MCF 10A (cell line): ENCODE measurements around the gene EGFL7. TPM values are rescaled to one million over a fixed set of nuclear protein-coding genes. Genes with fewer than 3 reads are reported as not detected.

Experiments
- BruUV-seq: library from RNA; stranded (reverse); fragments of 400-500 nt; replicated peaks from 2 replicates; lab custom pipeline; 2021; lab: Mats Ljungman, UMichigan
- CTCF ChIA-PET: fragments of 300-600 bp; sonication (Branson Sonifier 250); formaldehyde crosslinking; extraction: SDS; loops from one replicate; lab custom pipeline; 2021; ENCODE audit warnings: antibody characterized with exemption, inconsistent platforms; lab: Yijun Ruan, JAX
- POLR2A ChIA-PET: fragments of 300-600, 350-650 bp; sonication (Branson Sonifier 250); formaldehyde crosslinking; extraction: SDS; loops from one replicate; lab custom pipeline; 2020; ENCODE audit warnings: antibody characterized with exemption, inconsistent platforms; lab: Yijun Ruan, JAX
- DNase-seq: peaks from one replicate; pipeline ENCODE4 v3.0.0-alpha.2; 2018; ENCODE audit not compliant: unreplicated experiment
- H3K27ac Mint-ChIP-seq: one replicate; pipeline ENCODE4 v1.8.0; 2022; ENCODE audit warnings: mild to moderate bottlenecking, low read depth, mixed read lengths; ENCODE audit not compliant: unreplicated experiment
- H3K27me3 Mint-ChIP-seq: one replicate; pipeline ENCODE4 v1.8.0; 2022; ENCODE audit warnings: mixed read lengths; ENCODE audit not compliant: insufficient read depth, unreplicated experiment
- H3K36me3 Mint-ChIP-seq: one replicate; pipeline ENCODE4 v1.8.0; 2022; ENCODE audit warnings: mild to moderate bottlenecking, moderate library complexity, mixed read lengths; ENCODE audit not compliant: insufficient read depth, unreplicated experiment
- H3K4me1 Mint-ChIP-seq: one replicate; pipeline ENCODE4 v1.8.0; 2022; ENCODE audit warnings: mixed read lengths; ENCODE audit not compliant: insufficient read depth, unreplicated experiment
- H3K4me3 Mint-ChIP-seq: one replicate; pipeline ENCODE4 v1.8.0; 2022; ENCODE audit warnings: mild to moderate bottlenecking, moderate library complexity, mixed read lengths; ENCODE audit not compliant: unreplicated experiment
- H3K9me3 Mint-ChIP-seq: one replicate; pipeline ENCODE4 v1.8.0; 2022; ENCODE audit warnings: mixed read lengths; ENCODE audit not compliant: unreplicated experiment
- intact Hi-C: fragments of 100-400 bp; cut with micrococcal nuclease; formaldehyde crosslinking; loops from 2 replicates; pipeline ENCODE4 v1.14.1; 2022
- total RNA-seq: library from RNA; stranded (reverse); gene quantifications from 2 replicates; pipeline ENCODE4 v1.2.3, GENCODE V29; 2022
- TF ChIP-seq, protein P1 (sequence below): fragments of 200-600 bp; IDR thresholded peaks from one replicate; pipeline ENCODE4 v1.8.0; 2022; ENCODE audit warnings: antibody characterized with exemption, mild to moderate bottlenecking; ENCODE audit not compliant: unreplicated experiment

EGFL7 gene
- total RNA-seq, 1 experiment from 2014 or later: 3.9 TPM

DNA sequence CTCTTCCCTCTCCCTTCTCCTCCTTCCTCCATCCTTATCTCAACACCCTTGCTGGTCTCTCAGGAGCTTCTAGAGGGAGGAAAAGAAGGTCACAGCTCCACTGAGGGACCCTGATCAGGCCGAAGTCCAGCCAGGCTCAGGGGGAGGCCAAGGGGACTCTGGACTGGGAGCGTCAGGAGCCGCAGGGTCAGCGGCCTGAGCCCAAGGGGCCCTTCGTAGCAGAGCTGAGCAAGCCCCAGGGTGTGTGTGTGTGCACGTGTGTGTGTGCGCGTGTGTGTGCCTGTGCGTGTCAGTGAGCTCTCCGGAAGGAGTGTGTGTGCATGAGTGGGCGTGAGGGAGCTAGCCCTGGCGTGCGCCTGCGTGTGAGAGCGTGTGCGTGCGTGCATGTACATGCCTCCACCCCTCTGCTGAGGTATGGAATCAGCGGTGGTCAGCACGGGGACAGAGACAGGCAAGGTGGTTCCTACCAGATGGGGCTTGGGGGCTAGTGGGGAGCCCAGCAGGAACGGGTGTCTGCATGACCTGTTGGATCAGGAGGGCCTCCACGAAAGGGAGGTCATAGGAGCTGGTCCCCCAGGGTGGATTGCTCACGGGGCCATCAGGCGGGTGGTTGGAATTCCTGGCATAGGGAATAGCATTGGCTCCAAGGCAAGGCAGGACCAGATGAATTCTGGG is 34.6 kb downstream of the EGFL7 start:
- H3K36me3 Mint-ChIP-seq: no peaks in the 10 kb centered on the region
- H3K4me1 Mint-ChIP-seq: peaks cover 25% of the 10 kb centered on the region
- ChIA-PET CTCF (interaction anchor here (1.8 kb wide), 1 partner anchor 30 kb away, joined by 5 read pairs; no protein-coding TSS in a partner anchor), POLR2A (interaction anchor here (0.7 to 1.6 kb wide), 2 partner anchors 11 to 31 kb away, joined by 3 to 4 read pairs; no protein-coding TSS in a partner anchor)
- TF ChIP-seq, protein P1, sequence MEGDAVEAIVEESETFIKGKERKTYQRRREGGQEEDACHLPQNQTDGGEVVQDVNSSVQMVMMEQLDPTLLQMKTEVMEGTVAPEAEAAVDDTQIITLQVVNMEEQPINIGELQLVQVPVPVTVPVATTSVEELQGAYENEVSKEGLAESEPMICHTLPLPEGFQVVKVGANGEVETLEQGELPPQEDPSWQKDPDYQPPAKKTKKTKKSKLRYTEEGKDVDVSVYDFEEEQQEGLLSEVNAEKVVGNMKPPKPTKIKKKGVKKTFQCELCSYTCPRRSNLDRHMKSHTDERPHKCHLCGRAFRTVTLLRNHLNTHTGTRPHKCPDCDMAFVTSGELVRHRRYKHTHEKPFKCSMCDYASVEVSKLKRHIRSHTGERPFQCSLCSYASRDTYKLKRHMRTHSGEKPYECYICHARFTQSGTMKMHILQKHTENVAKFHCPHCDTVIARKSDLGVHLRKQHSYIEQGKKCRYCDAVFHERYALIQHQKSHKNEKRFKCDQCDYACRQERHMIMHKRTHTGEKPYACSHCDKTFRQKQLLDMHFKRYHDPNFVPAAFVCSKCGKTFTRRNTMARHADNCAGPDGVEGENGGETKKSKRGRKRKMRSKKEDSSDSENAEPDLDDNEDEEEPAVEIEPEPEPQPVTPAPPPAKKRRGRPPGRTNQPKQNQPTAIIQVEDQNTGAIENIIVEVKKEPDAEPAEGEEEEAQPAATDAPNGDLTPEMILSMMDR: no peak
- no peak overlapping the region for H3K27ac Mint-ChIP-seq
- BruUV-seq: no TSS peak
- no peak for DNase-seq
- intact Hi-C loops: no loop called here
- H3K9me3 Mint-ChIP-seq: no peaks in the 10 kb centered on the region
- H3K4me3 Mint-ChIP-seq: no peak overlapping the region
- H3K27me3 Mint-ChIP-seq: no peaks in the 10 kb centered on the region

DNA sequence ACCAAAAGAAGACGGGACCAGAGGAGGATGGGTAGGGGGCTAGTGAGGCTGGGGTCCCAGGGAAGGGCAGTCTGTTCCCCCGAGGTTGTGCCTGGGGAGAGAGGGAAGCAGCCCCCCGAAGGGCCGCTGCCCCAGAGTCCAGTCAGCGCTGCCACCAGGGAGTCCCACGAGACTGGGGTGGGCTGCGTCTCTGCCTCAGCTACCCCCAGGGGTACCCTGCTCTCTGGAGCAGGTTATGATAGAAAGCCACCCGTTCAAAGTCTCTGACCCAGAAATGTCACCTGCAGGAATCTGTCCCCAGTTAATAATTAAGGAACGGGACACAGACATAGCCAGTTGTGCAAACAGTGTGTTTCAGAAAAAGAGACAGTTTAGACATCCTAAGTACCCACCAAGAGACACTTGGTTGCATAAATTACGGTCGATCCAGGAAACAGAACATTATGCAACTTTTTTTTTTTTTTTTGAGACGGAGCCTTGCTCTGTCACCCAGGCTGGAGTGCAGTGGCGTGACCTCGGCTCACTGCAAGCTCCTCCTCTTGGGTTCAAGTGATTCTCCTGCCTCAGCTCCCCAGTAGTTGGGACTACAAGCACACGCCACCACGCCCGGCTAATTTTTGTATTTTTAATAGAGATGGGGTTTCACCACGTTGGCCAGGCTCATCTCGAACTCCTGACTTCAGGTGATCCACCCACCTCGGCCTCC is 35.3 kb downstream of the EGFL7 start:
- no peaks in the 10 kb centered on the region for H3K36me3 Mint-ChIP-seq
- H3K4me1 Mint-ChIP-seq: peaks cover 23% of the 10 kb centered on the region
- ChIA-PET POLR2A (interaction anchor here (0.7 to 1.6 kb wide), 2 partner anchors 10 to 30 kb away, joined by 3 to 4 read pairs; no protein-coding TSS in a partner anchor), CTCF (no interaction called here)
- no peak overlapping the region for H3K4me3 Mint-ChIP-seq
- intact Hi-C loops: no loop called here
- BruUV-seq: no TSS peak
- H3K9me3 Mint-ChIP-seq: no peaks in the 10 kb centered on the region
- no peak overlapping the region for H3K27ac Mint-ChIP-seq
- TF ChIP-seq, protein P1: no peak
- no peaks in the 10 kb centered on the region for H3K27me3 Mint-ChIP-seq
- no peak for DNase-seq

- H3K4me1 Mint-ChIP-seq: peaks cover 16% of the 10 kb centered on the region
- ChIA-PET POLR2A (interaction anchor here (0.6 kb wide), 1 partner anchor 27 kb away, joined by 3 read pairs; no protein-coding TSS in a partner anchor), CTCF (interaction anchor here (0.6 kb wide), 2 partner anchors 12 to 210 kb away, joined by 3 read pairs; no protein-coding TSS in a partner anchor)
- no TSS peak for BruUV-seq
- no peak overlapping the region for H3K27ac Mint-ChIP-seq
- no peak overlapping the region for H3K4me3 Mint-ChIP-seq
- no peak for DNase-seq
- intact Hi-C loops: no loop called here
- H3K9me3 Mint-ChIP-seq: no peaks in the 10 kb centered on the region
- no peaks in the 10 kb centered on the region for H3K36me3 Mint-ChIP-seq
- TF ChIP-seq, protein P1: no peak
- H3K27me3 Mint-ChIP-seq: no peaks in the 10 kb centered on the region
These were observed 36.0 kb downstream of the EGFL7 start for GRCh38 chr9:136698635-136699246.

DNA sequence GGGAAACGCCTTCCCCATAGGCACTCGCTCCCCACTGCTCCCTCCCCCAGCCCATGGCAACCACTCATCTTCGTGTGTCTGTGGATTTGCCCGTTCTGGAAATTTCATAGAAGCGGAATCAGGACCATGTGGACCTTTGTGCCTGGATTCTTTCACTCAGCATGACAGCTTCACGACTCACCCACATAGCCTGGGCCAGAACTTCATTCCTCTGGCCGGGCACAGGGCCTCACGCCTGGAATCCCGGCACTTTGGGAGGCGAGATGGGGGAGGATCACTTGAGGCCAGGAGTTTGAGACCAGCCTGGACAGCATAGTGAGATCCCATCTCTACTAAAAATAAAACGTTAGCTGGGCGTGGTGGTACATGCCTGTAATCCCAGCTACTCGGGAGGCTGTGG is 37.6 kb downstream of the EGFL7 start:
- ChIA-PET POLR2A (interaction anchor here (0.6 to 0.7 kb wide), 2 partner anchors 34 to 149 kb away, joined by 3 to 4 read pairs; no protein-coding TSS in a partner anchor), CTCF (no interaction called here)
- no peak for DNase-seq
- Mint-ChIP-seq H3K36me3 (no peaks in the 10 kb centered on the region), H3K9me3 (no peaks in the 10 kb centered on the region), H3K27ac (no peak overlapping the region), H3K4me1 (peaks cover 11% of the 10 kb centered on the region), H3K4me3 (no peak overlapping the region), H3K27me3 (no peaks in the 10 kb centered on the region)
- BruUV-seq: no TSS peak
- intact Hi-C loops: no loop called here
- TF ChIP-seq, protein P1: no peak
